HG03139 (cell line): ENCODE data around the gene ZNF425.
"Not testable (repeated sequence)": the region's sequence is repeated elsewhere in the genome, so short reads cannot be mapped to it uniquely, and the experiment has no call there.

Experiments
- ATAC-seq: cut with Tn5 transposase; IDR thresholded peaks from one replicate; pipeline ENCODE4 v1.9.1; 2021; ENCODE audit not compliant: unreplicated experiment

The ZNF425 gene

DNA sequence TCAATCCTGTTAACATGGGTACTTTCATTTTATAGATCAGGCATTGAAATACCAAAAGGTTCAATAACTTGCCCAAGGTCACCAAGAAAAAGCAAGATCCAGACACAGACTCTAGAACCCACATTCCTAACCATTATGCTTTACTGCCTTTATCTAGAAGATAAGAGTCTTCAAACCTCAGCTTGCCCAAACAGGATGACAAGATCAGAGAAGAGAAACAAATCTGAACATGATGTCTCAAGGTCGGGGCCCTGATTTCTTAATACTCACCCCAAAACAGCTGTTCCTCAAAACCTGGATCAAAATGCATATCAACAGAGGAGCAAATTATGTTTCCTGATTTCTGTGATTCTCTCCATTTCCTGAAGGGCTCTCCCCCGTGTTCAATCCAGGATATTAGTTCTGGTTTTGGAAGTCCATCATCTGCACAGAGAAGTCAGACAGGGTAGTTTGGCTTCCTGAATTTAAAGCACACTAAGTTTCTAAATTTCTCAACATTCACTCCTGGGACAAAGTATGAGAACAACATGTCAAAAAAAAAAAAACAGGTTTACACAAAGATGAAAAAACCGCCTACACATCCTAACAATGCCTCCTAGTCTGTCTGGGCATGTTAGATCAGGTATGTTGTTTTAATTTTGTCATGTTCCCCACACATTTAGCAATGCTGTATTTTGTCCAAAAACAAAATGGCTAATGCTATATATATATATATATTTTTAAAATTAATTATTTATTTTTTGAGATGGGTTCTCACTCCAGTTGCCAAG, 51.8 kb downstream of the ZNF425 start:
- ATAC-seq: no peak

DNA sequence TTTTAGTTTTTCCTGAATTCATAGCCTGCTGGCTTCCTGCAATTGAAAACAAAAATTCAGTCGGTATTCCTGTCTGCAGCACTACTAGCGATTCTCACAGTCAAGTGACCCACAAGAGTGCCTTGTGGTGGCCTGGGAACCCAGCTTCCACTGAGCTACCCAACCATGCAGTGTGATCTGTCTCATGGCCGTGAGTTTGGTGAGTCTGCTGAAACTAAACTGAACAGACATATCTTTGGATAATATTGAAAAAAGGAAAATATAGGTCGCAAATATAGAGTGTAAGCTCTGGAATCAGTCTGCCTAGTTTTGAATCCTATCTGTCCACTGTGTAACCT, 53.7 kb downstream of the ZNF425 start:
- ATAC-seq: no peak

DNA sequence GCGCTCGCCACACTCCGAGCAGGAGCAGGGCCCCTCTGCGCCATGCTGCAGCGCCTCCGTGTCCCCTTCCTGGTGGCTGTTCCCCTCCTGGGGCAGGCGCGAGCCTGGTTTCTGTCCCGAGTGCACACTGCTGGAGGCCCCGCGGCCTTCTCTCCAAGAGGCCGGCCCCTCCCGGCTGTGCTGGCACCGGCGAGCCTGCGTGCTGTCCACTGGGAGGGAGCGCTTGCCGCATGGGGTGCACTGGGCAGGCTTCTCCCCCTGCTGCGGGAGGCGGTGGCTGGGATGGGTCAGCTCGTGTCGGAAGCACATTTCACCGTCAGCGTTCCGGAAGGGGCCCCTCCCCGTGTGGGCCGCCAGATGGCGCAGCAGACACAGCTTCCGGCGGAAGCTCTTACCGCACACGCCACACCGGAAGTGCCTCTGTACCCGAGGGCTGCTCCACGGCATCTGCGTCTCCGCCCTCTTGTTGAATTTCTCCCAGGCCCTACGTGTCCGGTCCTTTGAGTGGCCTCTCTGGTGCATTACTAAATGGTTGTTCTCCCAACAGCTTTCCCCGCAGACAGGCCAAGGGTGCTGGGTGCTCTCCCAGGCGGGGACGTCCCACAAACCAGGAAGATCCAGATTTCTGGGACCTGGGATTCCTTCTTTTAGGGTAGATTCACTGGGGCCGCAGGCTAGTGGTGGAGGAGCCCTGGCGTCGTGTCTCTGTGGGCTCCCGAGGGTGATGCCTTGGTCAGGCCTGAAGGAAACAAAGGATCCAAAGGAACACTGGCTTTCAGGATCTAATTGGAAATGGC, 54.3 kb downstream of the ZNF425 start:
- no peak for ATAC-seq

DNA sequence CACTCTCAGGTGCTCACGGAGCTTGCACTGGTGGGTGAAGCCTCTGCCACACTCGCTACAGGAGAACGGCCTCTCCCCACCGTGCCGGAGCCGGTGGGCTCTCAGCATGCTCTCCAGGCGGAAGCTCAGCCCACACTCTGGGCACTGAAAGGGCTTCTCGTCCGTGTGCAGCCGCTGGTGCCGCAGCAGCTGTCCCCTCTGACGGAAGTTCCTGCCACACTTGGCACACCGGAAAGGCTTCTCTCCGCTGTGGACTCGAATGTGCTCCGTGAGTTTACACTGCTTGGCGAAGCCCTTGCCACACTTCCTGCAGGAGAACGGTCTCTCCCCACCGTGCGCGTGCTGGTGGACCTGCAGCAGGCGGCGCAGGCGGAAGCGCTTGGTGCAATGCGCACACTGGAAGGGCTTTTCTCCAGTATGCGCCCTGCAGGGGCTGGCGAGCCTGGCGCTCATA, 54.9 kb downstream of the ZNF425 start:
- no peak for ATAC-seq

DNA sequence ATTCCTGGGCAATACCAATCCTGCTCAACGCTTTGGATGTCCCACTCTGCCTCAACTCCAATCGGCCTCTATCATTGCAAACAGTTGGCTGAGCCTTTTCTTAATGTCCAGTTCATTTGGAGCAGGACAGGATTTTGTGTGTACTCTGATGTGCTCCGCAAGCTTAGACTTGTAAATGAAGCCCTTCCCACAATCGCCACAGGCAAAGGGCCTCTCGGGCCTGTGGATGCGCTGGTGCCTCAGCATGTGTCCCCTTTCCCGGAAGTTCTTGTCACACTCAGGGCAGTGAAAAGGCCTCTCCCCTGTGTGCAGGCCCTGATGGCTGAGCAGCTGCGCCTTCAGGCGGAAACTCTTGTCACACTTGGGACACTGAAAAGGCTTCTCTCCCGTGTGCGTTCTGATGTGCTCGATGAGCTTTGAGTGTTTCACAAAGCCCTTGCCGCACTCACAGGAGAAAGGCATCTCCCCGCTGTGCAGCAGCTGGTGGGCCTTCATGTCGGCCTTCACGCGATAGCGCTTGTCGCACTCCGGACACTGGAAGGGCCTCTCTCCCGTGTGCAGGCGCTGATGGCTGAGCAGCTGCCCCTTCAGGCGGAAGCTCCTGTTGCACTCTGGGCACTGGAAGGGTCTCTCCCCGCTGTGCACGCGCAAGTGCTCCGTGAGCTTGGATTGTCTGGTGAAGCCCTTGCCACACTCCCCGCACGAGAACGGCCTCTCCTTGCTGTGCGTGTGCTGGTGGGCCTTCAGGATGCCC, 55.6 kb downstream of the ZNF425 start:
- no peak for ATAC-seq

DNA sequence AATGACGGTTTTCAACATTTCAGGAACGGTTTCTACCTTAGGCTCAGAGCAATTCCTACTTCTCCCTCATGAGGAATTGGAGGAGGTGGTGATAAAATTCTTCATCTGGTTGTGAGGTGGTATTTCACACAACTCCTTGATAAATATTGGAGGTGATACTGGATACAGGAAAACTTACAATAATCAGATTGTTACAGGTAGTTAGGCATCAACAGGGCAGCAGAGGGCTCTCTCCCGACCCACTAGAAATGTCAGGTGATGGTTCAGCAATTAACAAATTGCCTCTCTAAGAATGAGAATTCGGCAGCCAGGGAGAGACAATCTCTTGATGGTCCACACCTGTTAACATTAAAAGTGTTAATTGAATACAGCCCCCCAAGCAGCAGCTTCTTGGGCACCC, 58.3 kb downstream of the ZNF425 start:
- ATAC-seq: no peak

DNA sequence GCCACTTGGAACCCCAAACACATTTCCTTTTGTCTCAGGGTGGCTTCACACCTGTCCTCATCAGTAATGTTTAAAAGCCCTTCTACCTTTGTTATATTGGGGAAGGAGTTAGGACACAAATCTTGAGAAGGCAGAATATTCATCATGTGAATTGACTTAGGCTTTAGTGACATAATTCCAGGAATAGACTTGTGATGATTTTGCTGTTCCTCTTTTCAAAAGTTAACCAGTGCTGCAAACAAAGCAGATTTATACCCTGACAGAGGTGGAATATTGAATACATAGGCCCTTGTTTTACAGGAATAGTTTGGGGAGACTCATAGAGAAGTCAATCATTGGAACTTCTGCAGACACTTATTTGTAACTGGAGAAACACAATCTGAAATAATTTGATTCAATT, 62.6 kb downstream of the ZNF425 start:
- ATAC-seq: no peak

DNA sequence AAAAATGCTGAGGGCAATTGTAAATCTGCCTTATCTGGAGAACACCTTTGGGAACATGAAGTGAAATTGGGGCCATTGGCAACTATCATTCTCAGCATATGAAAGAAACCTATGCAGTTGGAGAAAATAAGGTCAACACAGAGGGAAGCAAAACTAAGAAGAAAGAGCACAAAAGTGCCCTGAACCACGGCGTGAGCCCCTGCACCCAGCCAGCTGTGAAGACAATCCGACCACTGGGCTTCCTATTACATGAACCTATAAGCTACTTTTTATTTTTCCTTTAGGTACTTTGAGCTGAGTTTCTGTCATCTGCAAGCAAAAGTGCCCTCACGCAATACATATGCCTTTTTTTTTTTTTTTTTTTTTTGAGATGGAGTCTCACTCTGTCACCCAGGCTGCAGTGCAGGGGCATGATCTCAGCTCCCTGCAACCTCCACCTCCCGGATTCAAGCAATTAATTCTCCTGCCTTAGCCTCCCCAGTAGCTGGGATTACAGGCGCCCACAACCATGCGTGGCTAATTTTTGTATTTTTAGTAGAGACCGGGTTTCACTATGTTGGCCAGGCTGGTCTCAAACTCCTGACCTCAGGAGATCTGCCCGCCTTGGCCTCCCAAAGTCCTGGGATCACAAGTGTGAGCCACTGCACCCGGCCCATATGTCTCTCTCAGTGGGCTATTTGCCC, 63.8 kb downstream of the ZNF425 start:
- not testable (repeated sequence) for ATAC-seq

DNA sequence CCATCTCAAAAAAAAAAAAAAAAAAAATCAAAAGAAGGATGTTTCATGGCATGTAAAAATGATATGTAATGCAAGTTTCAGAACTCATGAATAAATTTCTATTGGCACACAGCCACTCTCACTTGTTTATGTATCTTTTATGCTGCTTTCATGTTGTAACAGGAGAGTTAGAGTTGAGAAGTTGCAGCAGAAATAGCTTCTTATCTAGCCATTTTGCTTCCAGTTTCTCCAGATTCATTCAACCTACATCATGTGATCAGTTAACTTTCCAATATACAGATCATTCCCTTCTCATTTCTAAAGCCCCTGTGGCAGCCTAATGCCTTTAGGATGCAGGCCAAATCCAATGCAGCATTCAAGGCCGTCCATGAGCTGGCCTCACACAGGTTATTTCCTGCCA, 66.0 kb downstream of the ZNF425 start:
- ATAC-seq: no peak

DNA sequence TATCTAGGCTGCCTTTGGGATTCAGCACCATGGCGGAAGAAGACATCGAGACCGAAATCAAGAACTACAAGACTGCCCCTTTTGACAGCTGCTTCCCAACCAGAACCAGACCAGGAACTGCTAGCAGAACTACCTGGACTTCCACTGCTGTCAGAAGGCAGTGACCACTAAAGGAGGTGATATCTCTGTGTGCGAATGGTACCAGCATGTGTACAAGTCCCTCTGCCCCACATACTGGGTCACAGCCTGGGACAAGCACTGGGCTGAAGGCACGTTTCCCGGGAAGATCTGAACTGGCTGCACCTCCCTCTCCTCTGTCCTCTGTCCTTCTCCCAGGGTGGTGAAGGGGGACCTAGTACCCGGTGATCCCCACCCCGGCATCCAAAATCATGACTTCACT, 72.2 kb downstream of the ZNF425 start:
- ATAC-seq: no peak

DNA sequence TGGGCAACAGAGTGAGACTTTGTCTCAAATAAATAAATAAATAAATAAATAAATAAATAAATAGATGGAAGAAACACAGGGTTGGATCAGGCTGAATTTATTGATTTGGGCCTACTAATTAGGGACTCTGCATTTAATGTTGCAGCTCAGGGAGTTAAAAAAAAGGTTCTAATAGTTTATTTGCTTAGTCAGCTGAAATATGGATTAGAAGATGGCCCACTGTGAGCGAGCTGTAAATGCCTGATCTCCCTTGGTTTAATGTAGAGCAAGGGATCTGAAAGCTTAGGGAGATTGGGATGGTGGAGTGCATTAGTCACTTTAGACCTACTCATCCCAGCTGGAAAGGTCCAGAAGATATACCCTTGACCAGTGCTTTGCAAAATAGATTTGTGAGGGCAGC, 72.7 kb downstream of the ZNF425 start:
- no peak for ATAC-seq
